Loucy (cell line): ENCODE data around the gene SELENOH.
"Not testable (repeated sequence)": the region's sequence is repeated elsewhere in the genome, so short reads cannot be mapped to it uniquely, and the experiment has no call there.

ENCODE experiments used
- H2AFZ ChIP-seq: fragments of 200-600 bp; sonication (generic); 2 replicates; pipeline ENCODE4 v1.6.0; 2016; ENCODE audit warnings: antibody characterized with exemption, mild to moderate bottlenecking, low read length, moderate library complexity
- H3F3A ChIP-seq: fragments of 200-600 bp; 2 replicates; pipeline ENCODE4 v1.6.0; 2016; ENCODE audit warnings: antibody characterized with exemption, low read depth, mild to moderate bottlenecking
- H3K27me3 ChIP-seq: fragments of 200-600 bp; sonication (generic); 2 replicates; pipeline ENCODE4 v1.6.1; 2014; ENCODE audit warnings: low read length, mild to moderate bottlenecking; ENCODE audit not compliant: insufficient read depth, poor library complexity, severe bottlenecking
- H3K36me3 ChIP-seq: fragments of 200-600 bp; sonication (generic); 2 replicates; pipeline ENCODE4 v1.6.1; 2016; ENCODE audit warnings: low read length; ENCODE audit not compliant: insufficient read depth
- H3K4me1 ChIP-seq: fragments of 200-600 bp; sonication (generic); 2 replicates; pipeline ENCODE4 v1.5.1; 2014; ENCODE audit warnings: low read length, mild to moderate bottlenecking; ENCODE audit not compliant: insufficient read depth, poor library complexity, severe bottlenecking
- H3K4me2 ChIP-seq: fragments of 200-600 bp; sonication (generic); 2 replicates; pipeline ENCODE4 v1.6.0; 2014; ENCODE audit warnings: antibody characterized with exemption, low read length, low read depth, mild to moderate bottlenecking; ENCODE audit not compliant: poor library complexity, severe bottlenecking
- H3K4me3 ChIP-seq: fragments of 200-600 bp; sonication (generic); 2 replicates; pipeline ENCODE4 v1.5.1; 2014; ENCODE audit warnings: low read length, mild to moderate bottlenecking, mixed read lengths; ENCODE audit not compliant: poor library complexity, severe bottlenecking
- H3K79me2 ChIP-seq: fragments of 200-600 bp; sonication (generic); 2 replicates; pipeline ENCODE4 v1.6.1; 2014; ENCODE audit warnings: low read length; ENCODE audit not compliant: insufficient read depth
- H3K9ac ChIP-seq: fragments of 200-600 bp; sonication (generic); 2 replicates; pipeline ENCODE4 v1.6.0; 2014; ENCODE audit warnings: mild to moderate bottlenecking, low read depth, low read length, moderate library complexity; ENCODE audit not compliant: poor library complexity, severe bottlenecking
- H3K9me2 ChIP-seq: fragments of 200-600 bp; sonication (generic); replicated peaks from 2 replicates; pipeline ENCODE4 v1.6.1; 2016; ENCODE audit warnings: low read depth, low read length, mixed read lengths
- H3K9me3 ChIP-seq: fragments of 200-600 bp; sonication (generic); 2 replicates; pipeline ENCODE4 v1.6.1; 2014; ENCODE audit warnings: mild to moderate bottlenecking, antibody characterized with exemption, low read length, low read depth; ENCODE audit not compliant: insufficient read depth
- H4K20me1 ChIP-seq: fragments of 200-600 bp; sonication (generic); 2 replicates; pipeline ENCODE4 v1.6.0; 2014; ENCODE audit warnings: antibody characterized with exemption, low read length, mild to moderate bottlenecking; ENCODE audit not compliant: insufficient read depth, poor library complexity, severe bottlenecking
- EZH2phosphoT487 ChIP-seq: fragments of 200-600 bp; IDR thresholded peaks from 2 replicates; pipeline ENCODE4 v1.6.1; 2018; ENCODE audit warnings: antibody characterized with exemption, mild to moderate bottlenecking, moderate library complexity, borderline replicate concordance
- TF ChIP-seq, protein P1 (sequence below): fragments of 200-600 bp; sonication (generic); conservative IDR thresholded peaks from 2 replicates; pipeline ENCODE4 v1.5.1; 2014; ENCODE audit warnings: mild to moderate bottlenecking, antibody characterized with exemption, low read length

Gene SELENOH

DNA sequence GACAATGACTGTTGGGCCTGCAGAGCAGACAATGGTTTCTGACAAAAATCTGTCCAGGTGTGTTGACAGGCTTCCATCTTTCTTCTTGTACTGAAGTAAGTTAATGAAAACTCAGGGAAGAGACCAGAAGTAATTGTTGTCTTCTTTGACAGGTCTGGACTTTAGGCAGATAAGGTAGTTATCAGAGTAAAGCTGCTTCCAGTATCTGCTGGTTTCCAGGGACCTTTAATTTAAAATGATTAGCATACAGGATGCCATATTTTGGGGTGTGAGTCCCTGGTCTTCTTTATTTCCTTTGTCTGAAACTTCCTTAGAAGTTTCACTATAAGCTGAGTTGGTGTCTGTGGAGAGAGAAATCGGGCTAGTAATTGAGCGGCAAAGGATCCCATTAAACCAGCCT lies 27.5 kb upstream of the SELENOH start:
- H3K9me2 ChIP-seq, result no peaks in the 10 kb centered on the region
- peak overlapping the region; percentile 96 for H3K4me3 ChIP-seq
- peaks cover 64% of the 10 kb centered on the region for H3K79me2 ChIP-seq
- peak overlapping the region; percentile 95 for H3K9ac ChIP-seq
- H3K4me1 ChIP-seq, result peaks cover 30% of the 10 kb centered on the region
- H3K36me3 ChIP-seq, result no peaks in the 10 kb centered on the region
- H3F3A ChIP-seq, result no peaks in the 10 kb centered on the region
- no peaks in the 10 kb centered on the region for H3K27me3 ChIP-seq
- TF ChIP-seq, protein P1, sequence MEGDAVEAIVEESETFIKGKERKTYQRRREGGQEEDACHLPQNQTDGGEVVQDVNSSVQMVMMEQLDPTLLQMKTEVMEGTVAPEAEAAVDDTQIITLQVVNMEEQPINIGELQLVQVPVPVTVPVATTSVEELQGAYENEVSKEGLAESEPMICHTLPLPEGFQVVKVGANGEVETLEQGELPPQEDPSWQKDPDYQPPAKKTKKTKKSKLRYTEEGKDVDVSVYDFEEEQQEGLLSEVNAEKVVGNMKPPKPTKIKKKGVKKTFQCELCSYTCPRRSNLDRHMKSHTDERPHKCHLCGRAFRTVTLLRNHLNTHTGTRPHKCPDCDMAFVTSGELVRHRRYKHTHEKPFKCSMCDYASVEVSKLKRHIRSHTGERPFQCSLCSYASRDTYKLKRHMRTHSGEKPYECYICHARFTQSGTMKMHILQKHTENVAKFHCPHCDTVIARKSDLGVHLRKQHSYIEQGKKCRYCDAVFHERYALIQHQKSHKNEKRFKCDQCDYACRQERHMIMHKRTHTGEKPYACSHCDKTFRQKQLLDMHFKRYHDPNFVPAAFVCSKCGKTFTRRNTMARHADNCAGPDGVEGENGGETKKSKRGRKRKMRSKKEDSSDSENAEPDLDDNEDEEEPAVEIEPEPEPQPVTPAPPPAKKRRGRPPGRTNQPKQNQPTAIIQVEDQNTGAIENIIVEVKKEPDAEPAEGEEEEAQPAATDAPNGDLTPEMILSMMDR, result no peak
- peaks cover 37% of the 10 kb centered on the region for H4K20me1 ChIP-seq
- peak overlapping the region; percentile 94 for H3K4me2 ChIP-seq
- no peaks in the 10 kb centered on the region for H3K9me3 ChIP-seq
- H2AFZ ChIP-seq, result no peak overlapping the region

DNA sequence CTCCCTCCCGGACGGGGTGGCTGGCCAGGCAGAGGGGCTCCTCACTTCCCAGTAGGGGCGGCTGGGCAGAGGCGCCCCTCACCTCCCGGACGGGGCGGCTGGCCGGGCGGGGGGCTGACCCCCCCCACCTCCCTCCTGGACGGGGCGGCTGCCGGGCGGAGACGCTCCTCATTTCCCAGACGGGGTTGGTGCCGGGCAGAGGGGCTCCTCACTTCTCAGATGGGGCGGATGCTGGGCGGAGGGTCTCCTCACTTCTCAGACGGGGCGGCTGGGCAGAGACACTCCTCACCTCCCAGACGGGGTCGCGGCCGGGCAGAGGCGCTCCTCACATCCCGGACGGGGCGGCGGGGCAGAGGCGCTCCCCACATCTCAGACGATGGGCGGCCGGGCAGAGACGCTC lies 24.6 kb upstream of the SELENOH start:
- H3K4me2 ChIP-seq, H3K9me2 ChIP-seq, H3K27me3 ChIP-seq, H2AFZ ChIP-seq, H3K4me3 ChIP-seq, H3F3A ChIP-seq, H3K9me3 ChIP-seq, H3K9ac ChIP-seq: not testable (repeated sequence)
- H3K79me2 ChIP-seq, result peaks cover 67% of the 10 kb centered on the region
- peaks cover 40% of the 10 kb centered on the region for H4K20me1 ChIP-seq
- peaks cover 12% of the 10 kb centered on the region for H3K4me1 ChIP-seq
- peaks cover 14% of the 10 kb centered on the region; the same call in 1 of the 2 replicates for H3K36me3 ChIP-seq

DNA sequence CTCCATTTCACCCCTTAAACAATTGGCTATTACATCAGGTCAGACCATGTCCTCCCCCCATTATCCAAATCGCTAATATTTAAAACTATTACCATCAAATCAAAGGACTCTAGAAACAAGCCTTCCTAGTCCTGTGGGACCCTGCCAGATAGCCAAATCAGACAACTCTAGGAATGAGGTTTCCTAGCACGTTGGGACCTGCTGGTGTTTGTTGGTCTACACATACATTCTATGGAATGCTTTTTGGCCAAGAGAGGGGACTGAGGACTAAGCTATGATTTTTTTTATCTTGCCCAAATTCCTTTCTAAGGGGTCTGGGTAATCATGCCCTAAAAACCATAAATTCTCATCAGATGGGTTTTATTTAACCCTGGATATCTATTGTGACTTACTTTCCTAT lies 14.1 kb upstream of the SELENOH start:
- Histone ChIP-seq H3K9ac (no peak overlapping the region), H3K27me3 (no peaks in the 10 kb centered on the region), H3K4me2 (no peak overlapping the region), H3K9me2 (no peaks in the 10 kb centered on the region), H3K79me2 (peaks cover 81% of the 10 kb centered on the region), H3K36me3 (peaks cover 9% of the 10 kb centered on the region; the same call in 1 of the 2 replicates), H3F3A (no peaks in the 10 kb centered on the region; the same call in 1 of the 2 replicates), H3K4me1 (no peaks in the 10 kb centered on the region), H3K9me3 (no peaks in the 10 kb centered on the region), H2AFZ (no peak overlapping the region), H4K20me1 (peaks cover 28% of the 10 kb centered on the region), H3K4me3 (no peak overlapping the region)
- TF ChIP-seq, protein P1, result no peak
- TF ChIP-seq EZH2phosphoT487, result no peak

DNA sequence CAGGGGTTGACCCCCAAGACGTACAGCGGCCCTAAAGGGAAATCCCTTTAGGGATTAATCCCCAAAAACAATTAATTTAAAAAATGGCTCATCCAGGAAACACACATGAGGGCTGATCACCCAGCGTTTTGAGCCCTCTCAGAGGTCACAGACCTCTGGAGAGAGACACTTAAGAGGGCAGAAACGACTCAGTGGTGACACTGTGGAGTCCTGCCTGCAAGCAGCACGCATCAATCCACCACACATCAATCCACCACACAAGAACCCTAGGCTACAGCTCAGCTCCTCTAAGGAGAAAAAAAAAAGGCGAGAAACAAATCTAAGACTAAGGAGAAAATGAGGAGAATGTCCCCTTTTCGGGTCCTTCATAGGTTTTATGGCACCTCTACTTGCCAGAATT lies 12.5 kb upstream of the SELENOH start:
- Histone ChIP-seq H3F3A (no peaks in the 10 kb centered on the region; the same call in 1 of the 2 replicates), H3K79me2 (peaks cover 83% of the 10 kb centered on the region), H4K20me1 (peaks cover 27% of the 10 kb centered on the region), H3K4me2 (no peak overlapping the region), H3K27me3 (no peaks in the 10 kb centered on the region), H3K36me3 (peaks cover 5% of the 10 kb centered on the region; the same call in 1 of the 2 replicates), H3K9ac (no peak overlapping the region), H3K4me1 (no peaks in the 10 kb centered on the region), H3K9me2 (no peaks in the 10 kb centered on the region), H3K4me3 (no peak overlapping the region), H3K9me3 (no peaks in the 10 kb centered on the region), H2AFZ (no peak overlapping the region)
- TF ChIP-seq, protein P1, result no peak
- no peak for TF ChIP-seq EZH2phosphoT487
